GM18499 (cell line): ENCODE results near the gene CIAO2B.
"Not testable (repeated sequence)": the region's sequence is repeated elsewhere in the genome, so short reads cannot be mapped to it uniquely, and the experiment has no call there.

ENCODE experiments used
- ATAC-seq: cut with Tn5 transposase; IDR thresholded peaks from one replicate; pipeline ENCODE4 v1.9.1; 2021; ENCODE audit warnings: moderate number of reproducible peaks; ENCODE audit not compliant: insufficient read depth, unreplicated experiment

The CIAO2B gene

DNA sequence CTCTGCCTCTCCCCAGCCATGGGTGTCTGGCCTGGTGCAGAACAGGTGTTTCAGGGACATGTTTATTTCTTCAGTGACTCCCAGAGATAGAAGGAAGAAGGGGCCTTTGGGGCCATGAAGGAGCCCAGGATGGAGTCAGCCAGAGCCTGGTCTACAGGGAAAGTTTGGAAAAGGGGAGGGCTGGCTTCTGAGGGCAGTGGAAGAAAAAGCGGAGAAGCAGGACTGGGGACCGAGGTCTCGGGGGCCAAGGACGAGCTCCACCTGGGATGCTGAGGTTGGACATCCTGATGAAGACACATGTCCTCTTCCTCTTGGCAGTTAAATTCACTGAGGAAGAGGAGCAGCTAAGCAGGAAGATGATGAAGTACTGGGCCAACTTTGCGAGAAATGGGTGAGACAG, 8.8 kb upstream of the CIAO2B start:
- no peak for ATAC-seq

DNA sequence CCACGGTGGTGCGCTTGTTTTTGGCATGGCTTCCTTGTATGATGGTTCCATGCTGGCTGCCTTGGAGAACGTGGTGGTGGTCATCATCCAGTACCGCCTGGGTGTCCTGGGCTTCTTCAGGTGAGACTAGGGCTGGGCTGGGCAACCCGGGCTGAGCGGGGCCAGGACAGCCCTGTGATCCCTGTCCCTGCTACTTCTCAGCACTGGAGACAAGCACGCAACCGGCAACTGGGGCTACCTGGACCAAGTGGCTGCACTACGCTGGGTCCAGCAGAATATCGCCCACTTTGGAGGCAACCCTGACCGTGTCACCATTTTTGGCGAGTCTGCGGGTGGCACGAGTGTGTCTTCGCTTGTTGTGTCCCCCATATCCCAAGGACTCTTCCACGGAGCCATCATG, 6.0 kb upstream of the CIAO2B start:
- no peak for ATAC-seq

DNA sequence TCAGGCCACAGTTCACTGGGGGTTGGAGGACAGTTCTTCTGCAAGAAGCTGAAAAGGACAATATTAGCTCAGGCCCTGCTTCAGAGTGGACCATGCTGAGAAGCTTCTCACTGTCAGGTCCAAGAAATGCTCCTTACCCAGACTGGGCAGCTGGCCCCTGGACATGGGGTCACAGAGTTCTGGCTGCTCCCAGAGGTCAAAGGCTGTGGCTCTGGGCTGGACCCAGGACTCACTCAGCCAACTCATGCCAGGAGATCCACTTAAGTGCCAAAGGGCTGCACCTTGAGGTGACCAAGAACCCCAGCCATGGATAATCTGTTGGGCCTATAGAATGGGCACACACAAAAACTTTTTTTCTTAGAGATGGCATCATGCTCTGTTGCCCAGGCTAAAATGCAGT, 5.2 kb upstream of the CIAO2B start:
- ATAC-seq: no peak

DNA sequence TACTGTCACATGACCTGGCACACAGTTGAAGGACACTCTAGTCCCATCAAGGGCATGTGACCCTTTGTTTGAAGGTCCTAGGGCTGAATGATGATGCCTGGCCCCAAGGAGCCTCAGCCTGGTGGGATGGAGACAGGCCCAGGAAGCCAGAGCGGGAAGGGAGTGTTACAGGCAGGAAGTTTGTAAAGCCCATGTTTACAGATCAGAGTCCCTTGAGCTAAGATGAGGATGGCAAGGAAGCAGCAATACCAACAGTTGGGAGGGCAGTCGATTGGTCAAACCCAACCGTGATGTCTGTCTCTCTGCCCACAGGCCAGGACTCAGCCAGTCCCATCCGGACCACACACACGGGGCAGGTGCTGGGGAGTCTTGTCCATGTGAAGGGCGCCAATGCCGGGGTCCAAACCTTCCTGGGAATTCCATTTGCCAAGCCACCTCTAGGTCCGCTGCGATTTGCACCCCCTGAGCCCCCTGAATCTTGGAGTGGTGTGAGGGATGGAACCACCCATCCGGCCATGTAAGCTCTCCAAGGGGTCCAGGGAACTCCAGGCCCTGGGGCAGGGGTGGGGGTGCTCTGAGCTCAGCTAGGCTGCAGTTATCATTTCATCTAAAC, 3.6 kb upstream of the CIAO2B start:
- ATAC-seq: no peak

DNA sequence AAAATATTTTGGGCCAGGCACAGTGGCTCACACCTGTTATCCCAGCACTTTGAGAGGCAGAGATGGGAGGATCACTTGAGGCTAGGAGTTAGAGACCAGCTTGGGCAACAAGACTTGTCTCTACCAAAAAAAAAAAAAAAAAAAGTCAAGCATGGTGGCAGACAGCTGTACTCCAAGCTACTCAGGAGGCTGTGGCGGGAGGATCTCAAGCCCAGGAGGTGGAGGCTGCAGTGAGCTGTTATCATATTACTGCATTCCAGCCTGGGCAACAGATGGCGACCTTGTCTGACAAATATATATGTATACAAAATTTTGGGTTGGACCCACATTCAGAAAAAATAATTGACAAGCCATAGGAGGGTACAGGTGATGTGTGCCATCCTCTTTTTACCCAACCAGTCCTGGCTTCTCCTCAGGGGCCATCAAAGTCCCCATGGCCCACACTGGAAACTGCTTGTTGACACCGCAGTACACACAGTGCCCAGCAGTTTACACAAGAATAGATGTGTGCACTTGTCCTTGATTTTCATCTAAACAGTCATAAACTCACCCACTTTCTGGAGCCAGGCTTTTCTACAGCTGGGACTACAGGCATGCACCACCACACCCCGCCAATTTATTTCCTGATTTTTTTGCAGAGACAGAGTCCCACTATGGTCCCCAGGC, 2.8 kb upstream of the CIAO2B start:
- ATAC-seq: no peak

DNA sequence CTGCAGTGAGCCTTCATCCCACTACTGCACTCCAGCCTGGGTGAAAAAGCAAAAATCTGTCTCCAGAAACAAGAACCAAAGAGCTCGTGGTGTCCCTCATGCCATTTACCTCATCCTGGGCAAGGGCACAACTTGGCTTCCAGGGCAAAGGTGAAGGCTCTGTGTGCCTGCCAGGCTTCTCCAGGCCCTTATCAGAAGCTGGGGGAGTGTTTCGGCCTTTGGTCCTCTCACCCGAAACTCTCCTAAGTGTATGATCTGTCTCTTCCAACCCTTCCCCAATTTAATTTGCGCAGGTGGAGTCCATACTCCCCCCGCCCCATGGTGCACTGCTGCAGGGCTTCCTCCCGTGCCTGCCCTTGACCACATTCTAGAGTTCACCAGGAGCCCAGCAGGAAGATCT, 2.3 kb upstream of the CIAO2B start:
- ATAC-seq: no peak

DNA sequence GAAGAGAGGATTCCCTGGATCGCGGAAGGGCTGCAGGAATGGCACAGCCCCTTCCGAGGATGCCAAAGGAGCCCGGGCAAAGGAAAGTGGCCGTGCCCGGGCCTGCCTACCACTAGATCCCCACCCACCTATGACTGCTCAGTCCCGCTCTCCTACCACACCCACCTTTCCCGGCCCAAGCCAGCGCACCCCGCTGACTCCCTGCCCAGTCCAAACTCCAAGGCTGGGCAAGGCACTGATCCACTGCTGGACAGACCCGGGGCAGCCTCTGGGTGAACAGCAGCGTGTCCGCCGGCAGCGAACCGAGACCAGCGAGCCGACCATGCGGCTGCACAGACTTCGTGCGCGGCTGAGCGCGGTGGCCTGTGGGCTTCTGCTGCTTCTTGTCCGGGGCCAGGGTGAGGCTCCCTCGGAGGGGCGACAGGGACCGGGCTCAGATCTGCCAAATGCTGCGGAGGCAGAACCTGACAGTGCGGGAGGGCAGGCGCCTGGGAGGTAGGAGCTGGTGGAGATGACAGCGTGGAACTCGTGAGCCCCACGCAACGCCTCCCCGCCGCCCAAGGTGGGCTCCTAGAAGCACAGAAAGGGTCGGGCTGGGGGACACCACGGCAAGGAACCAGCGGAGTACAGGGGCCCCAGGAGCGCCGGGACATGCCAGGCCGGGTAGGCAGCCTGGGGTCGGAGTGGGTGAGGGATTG, 1.3 kb upstream of the CIAO2B start, which contains the start of gene CES2:
Gene CES2, plus strand, starts transcription at position 203 of the 698 bp plus-strand sequence. Its CDS starts 120 bp downstream, at position 323.
- no peak for ATAC-seq

DNA sequence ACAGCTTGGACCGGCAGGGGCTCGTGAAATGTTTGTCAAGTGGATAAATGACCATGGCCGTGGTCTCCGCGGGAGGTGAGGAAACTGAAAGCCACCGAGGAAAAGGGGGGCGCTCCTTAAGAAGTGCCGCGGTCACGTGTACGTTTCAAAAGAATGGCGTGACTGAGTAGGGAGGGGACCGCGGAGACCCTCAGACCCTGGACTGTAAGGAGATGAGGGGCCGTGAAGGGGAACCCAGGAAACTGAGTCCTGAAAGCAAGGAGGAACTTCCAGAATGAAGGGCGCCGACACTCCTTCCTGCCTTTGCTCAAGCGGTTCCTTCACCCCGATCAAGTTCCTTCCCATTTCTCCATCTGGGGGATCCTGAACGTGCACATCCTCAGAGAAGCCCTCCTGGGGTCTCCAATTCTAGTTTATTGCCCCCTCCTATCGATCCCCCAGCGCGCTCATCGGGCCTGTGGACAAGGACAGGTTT, 674 bp upstream of the CIAO2B start:
- ATAC-seq: not testable (repeated sequence)

DNA sequence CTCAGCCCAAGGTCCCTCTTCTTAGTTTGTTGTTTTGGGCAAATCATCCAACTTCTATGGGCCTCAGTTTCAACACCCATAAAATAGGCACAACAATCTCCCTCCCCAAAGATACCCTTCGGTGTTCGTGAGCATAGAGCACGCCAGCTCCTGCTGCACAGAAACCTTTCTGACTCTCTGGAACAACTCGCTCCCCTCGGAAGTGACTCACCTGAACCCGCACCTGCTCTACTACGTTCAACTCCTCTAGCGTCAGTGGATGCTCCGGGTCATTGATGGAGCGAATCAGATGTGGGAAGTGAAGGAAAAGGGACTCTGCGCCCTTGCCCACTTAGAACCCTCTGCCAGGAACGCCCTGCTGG, 445 bp downstream of the CIAO2B start:
- no peak for ATAC-seq

DNA sequence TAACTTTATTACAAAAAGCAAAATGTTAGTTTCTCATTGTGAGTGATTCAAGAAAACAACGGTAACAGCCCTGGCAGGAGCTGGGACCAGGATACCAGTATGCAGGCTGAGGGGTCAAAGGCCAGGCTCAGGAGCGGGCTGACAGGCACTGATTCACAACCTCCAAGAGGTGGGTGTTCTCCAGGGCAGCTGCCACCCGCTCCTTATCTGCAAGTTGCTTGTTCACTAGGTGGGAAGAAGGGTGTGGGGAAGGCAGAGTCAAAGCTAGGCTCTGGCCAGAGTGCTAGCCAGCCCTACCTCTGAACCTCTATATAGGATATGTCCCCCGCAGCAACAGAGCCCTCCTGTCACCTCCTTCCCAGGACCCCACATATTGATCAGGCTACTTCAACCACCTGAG, 2.1 kb downstream of the CIAO2B start:
- ATAC-seq: no peak

DNA sequence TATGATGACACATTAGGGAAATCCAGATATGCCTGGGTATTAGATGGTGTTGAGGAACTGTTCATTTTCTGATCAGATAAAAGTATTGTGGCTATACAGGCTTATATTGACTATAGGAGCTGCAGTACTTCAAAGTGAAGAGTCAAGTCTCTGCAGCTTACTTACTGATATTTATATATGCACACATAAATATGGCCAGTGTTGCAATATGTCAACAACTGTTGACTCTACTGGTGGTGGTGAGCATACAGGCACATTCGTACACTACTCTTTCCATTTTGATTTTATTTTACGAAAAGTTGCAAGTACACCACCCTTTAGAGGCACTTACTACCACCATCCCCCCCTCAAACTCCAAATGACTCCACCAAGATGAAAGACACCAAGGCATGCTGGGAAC, 2.5 kb downstream of the CIAO2B start:
- ATAC-seq: no peak

DNA sequence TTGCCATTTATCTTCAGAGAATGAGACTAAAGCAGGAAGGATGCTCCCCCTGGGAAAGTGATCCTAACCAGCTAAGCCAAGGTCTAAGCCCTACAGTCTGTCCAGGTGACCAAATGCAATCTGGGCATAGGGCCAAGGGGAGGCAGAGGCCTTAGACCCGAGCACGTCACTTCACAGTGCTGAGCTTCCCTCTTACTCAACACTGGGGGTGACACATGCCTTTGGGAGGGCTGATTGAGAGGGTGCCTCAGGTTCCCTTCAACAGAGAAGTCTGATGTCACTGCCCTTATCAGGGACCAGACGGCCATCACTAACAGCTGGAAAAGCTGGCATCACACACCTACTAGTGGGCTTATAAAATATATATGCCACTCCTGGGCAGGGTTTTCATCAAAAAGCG, 4.0 kb downstream of the CIAO2B start:
- no peak for ATAC-seq

DNA sequence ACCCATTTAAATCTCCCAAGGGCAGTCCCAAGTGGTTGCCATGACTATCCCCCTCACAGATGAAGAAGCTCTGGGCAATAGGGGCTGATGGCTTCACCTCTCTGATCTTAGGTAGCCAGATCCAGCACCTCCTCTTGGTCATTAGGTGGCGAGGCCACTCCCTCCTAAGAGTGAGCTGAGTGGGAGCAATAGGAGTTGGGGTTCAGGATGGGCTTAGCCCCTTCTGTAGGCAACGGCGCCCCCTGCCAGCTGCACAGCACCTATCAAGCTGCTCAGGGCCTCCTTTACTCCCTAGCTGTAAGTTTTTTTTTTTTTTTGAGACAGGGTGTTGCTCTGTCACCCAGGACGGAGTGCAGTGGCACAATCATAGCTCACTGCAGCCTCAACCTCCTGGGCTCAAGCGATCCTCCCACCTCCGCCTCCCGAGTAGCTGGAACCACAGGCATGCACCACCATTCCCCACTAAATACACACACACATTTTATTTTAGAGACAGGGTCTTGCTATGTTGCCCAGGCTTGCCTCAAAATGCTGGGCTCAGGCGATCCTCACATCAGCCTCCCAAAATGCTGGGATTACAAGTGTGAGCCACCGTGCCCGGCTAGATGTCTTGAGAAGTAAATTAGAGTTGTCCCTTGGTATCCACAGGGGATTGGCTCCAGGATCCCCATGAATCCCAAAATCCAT, 5.4 kb downstream of the CIAO2B start:
- no peak for ATAC-seq

DNA sequence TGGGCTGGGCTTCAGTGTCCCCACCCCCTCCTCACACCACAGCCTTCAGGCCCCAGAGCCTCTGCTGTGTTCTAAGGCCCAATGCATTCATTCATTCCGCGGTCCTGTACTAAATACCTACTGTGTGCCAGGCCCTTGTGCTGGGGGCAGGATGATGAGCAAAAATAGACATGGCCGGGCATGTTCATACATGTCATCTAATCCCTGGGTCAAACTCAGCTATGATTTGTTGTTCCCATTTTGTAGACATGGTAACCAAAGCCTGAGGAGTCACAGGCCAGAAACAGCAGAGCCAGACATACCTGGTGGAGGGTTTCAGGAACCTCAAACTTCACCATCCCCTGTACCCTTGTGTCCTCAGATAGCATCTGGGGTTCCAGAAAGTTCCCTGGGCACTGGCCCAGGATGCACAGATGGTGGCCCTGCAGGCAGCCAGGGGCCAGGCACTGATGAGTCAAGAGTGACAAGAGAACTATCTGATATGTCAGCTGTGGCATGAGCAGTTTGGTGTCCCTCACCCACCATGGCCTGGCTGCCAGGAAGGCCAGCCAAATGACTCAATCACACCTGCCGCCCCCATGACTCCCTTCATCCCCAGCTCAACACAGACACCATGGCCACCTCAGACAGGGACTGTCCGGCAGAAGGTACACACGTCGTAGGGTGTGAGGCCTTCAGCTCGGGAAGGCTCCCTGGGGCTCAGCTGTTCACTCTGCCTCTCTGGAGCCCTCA, 6.1 kb downstream of the CIAO2B start:
- ATAC-seq: no peak

DNA sequence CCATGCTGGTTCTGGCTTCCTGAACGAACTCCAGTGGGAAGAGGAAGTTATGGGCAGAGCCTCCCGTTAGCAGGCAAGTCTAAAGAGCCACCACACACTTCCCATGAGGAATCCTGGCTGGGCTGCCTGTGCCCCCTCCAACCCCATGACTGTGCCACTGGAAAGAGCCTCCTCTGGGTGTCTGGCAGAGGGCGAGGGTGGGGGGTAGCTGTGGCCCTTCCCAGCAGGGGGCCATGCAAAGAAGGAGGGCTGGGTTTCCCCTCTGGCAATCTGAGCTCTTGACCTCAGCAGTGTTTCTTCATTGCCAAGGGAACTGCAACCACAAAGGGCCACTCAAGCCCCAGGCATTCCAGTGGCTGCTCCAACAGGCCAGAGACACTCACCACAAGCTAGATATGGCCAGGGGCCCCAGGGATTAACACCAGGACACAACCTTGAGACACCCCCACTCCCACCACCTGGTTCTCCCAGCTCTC, 7.2 kb downstream of the CIAO2B start:
- ATAC-seq: no peak

DNA sequence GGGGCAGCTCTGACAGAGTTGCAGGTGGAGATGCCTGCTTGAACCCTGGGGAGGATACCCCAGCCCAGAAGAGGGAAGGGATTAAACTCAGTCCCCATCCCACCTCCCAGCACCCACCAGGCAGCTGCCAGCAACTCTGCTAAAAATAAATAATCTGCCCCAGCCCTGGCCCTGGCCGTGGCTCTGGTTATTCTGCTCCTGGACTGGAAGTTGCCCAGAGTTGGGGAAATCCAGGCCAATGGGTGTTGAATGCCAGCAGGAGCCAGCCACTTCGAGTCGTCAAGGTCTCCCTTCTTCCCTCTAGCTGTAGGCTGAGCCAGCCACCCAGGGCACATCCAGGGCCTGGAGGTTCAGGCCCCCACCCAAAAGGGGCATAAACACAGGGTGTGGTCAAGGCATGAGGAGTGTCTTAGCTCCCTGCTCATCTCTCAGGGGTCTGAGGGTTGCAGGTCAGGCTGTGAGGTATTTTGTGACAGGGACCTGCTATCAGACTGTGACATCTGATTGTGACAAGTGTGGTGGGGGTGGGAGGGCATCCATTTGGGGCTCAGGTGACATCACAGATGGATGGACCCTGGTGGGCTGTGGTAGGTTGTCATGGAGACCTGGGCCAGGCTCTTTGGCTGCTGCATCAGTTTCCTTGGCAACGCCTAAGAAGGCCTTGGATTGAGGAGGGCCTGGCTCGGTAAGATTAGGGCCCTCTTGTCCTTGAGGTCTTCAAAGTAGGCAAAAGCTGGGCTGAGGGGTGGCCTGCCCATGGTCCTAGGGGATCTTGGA, 7.8 kb downstream of the CIAO2B start:
- ATAC-seq: no peak

DNA sequence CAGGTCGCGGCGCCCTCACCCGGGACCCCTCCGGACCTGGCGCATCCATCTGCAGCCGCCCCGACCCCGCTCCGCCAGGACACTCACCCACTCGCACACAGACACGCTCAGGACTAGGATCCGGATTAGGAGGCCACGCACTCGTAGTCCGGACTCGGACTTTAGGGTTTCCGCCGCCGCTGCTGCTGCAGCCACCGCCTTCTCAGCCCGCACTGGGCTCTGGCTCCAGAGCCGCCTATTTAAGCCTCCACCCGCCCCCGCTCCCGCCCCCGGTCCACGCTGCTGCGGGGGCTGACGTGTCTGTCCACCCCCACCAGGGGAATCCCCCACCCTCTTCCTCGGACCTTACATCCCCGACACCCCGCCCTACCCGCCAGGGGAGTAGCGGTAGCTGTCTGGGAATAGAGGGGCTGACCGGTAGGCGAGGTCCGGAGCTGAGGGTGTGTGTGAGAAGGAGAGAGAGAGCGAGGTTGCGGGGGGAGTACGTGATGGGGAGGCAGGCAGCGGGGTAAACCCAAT, 8.8 kb downstream of the CIAO2B start, which contains the start of gene RRAD:
Gene RRAD, minus strand, starts transcription at position 214 of the 519 bp plus-strand sequence. CDS start 356 bp downstream, outside the sequence.
- ATAC-seq: no peak

DNA sequence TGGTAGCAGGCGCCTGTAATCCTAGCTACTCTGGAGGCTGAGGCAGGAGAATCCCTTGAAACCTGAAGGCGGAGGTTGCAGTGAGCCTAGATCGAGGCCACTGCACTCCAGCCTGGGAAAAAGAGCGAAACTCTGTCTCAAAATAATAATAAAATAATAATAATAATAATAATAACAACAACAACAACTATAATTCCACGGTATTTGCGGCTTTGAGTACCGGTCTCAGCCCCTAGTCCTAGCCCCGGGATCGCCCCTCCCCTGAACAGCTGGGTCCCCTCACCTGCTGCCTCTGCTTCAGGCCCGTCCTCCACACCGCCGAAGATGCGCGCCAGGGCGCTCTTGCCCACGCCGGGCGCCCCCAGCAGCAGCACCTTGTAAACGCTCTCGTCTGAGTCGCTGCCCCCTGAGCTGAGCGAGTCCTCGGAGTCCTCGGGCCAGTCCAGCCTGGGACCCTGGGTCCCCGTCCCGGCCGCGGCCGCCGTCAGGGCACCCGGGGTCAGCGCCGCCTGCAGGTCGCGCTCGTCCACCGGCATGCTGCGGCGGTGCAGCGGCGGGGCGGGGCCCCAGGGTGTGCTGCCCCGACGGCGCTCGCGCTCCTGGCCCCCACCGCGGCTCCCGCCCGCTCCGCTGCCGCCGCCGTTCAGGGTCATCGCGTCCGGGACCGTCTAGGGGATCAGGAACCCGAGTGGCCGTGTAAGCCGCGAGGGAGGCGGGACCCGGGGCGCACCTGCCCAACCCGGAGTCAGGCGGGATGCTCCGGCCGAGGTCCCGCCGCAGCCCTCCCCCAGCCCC, 9.5 kb downstream of the CIAO2B start:
- no peak for ATAC-seq
